Endodermal cell (in vitro differentiated cells): Measurements from ENCODE around the gene ATP5PB. TPM values are rescaled to one million over a fixed set of nuclear protein-coding genes. Genes with fewer than 3 reads are reported as not detected.

ENCODE experiments used
- DNase-seq: peaks from one replicate; pipeline ENCODE4 v3.0.0-alpha.2; 2017
- H3K27ac ChIP-seq: 2 replicates; pipeline ENCODE4 v1.5.1; 2013; ENCODE audit warnings: mild to moderate bottlenecking, low read depth, low read length, moderate library complexity
- H3K27me3 ChIP-seq: 2 replicates; pipeline ENCODE4 v1.6.1; 2013; ENCODE audit warnings: mild to moderate bottlenecking, low read length, moderate library complexity; ENCODE audit not compliant: insufficient read depth, control insufficient read depth, poor library complexity, severe bottlenecking
- H3K36me3 ChIP-seq: 2 replicates; pipeline ENCODE4 v1.7.0; 2013; ENCODE audit warnings: mild to moderate bottlenecking, low read length, moderate library complexity; ENCODE audit not compliant: control insufficient read depth, insufficient read depth
- H3K4me1 ChIP-seq: one replicate; pipeline ENCODE4 v1.7.0; 2013; ENCODE audit warnings: low read length; ENCODE audit not compliant: control insufficient read depth, insufficient read depth
- H3K4me3 ChIP-seq: 2 replicates; pipeline ENCODE4 v1.5.1; 2013; ENCODE audit warnings: mild to moderate bottlenecking, low read length, moderate library complexity
- H3K9ac ChIP-seq: 2 replicates; pipeline ENCODE4 v1.6.1; 2013; ENCODE audit warnings: mild to moderate bottlenecking, low read length, moderate library complexity; ENCODE audit not compliant: poor library complexity, severe bottlenecking; ENCODE audit errors: extremely low read depth
- H3K9me3 ChIP-seq: 2 replicates; pipeline ENCODE4 v1.6.1; 2013; ENCODE audit warnings: mild to moderate bottlenecking, low read length, moderate library complexity; ENCODE audit not compliant: control insufficient read depth
- H3K27ac Mint-ChIP-seq: 2 replicates; pipeline ENCODE4 v1.8.0; 2020; ENCODE audit warnings: mixed read lengths
- H3K27me3 Mint-ChIP-seq: 2 replicates; pipeline ENCODE4 v1.8.0; 2021; ENCODE audit warnings: mild to moderate bottlenecking, mixed read lengths; ENCODE audit not compliant: insufficient read depth
- H3K36me3 Mint-ChIP-seq: 2 replicates; pipeline ENCODE4 v1.8.0; 2020; ENCODE audit warnings: low read depth, mixed read lengths
- H3K4me1 Mint-ChIP-seq: 2 replicates; pipeline ENCODE4 v1.8.0; 2020; ENCODE audit warnings: mixed read lengths
- H3K4me3 Mint-ChIP-seq: 2 replicates; pipeline ENCODE4 v1.8.0; 2020; ENCODE audit warnings: mild to moderate bottlenecking, moderate library complexity, mixed read lengths
- H3K9me3 Mint-ChIP-seq: 2 replicates; pipeline ENCODE4 v1.8.0; 2020; ENCODE audit warnings: mild to moderate bottlenecking, mixed read lengths
- CTCF ChIP-seq: fragments of 200-600 bp; sonication (generic); conservative IDR thresholded peaks from 2 replicates; pipeline ENCODE4 v1.5.0; 2021; ENCODE audit warnings: antibody characterized with exemption, mild to moderate bottlenecking
- WGBS, 2 experiments: methylation state at CpG; one replicate each; pipeline versions ENCODE4 v1.1.5 to v1.1.7; 2013; ENCODE audit warnings: missing lambda C conversion rate in 2 of 2, mixed read lengths in 1 of 2; ENCODE audit not compliant: insufficient coverage in 1 of 2, insufficient read length in 1 of 2; 5-methylcytosine and 5-hydroxymethylcytosine counted together
- total RNA-seq, 2 donors: library from RNA; stranded (reverse); fragmentation: NEBNext Ultra II Directional in 1 of 2; extraction: Animal tissue kit (Norgen Biotek cat#: 25700) in 1 of 2; gene quantifications; 2 replicates in 1 of 2; 3 replicates in 1 of 2; pipeline ENCODE4 v1.2.1, GENCODE V29; 2021

The ATP5PB gene
- total RNA-seq, 2 donors from 2014 or later: 165 to 181 TPM

- peaks cover 5% of the 10 kb centered on the region for H3K4me1 ChIP-seq
- peaks cover 14% of the 10 kb centered on the region for H3K9me3 Mint-ChIP-seq
- no peaks in the 10 kb centered on the region for H3K36me3 Mint-ChIP-seq
- TF ChIP-seq CTCF: no peak
- H3K9me3 ChIP-seq: no peaks in the 10 kb centered on the region
- H3K36me3 ChIP-seq: no peaks in the 10 kb centered on the region
- 90 to 92% methylated on average over 2 to 5 of the region's 5 CpGs for WGBS, 2 experiments
- peaks cover 20% of the 10 kb centered on the region for H3K4me1 Mint-ChIP-seq
- H3K27me3 ChIP-seq: peaks cover 7% of the 10 kb centered on the region
- no peak for DNase-seq
- no peak overlapping the region for H3K4me3 Mint-ChIP-seq
- H3K27ac Mint-ChIP-seq: no peak overlapping the region
- H3K27me3 Mint-ChIP-seq: no peaks in the 10 kb centered on the region
- H3K4me3 ChIP-seq: no peak overlapping the region
- H3K27ac ChIP-seq: no peak overlapping the region
- no peak overlapping the region for H3K9ac ChIP-seq
Measured at GRCh38 chr1:111402083-111402482, 47.2 kb upstream of the ATP5PB start.

GRCh38 chr1:111404588-111404987, 44.7 kb upstream of the ATP5PB start:
- peaks cover 5% of the 10 kb centered on the region for H3K4me1 ChIP-seq
- H3K9ac ChIP-seq: no peak overlapping the region
- peaks cover 7% of the 10 kb centered on the region for H3K27me3 ChIP-seq
- no peaks in the 10 kb centered on the region for H3K36me3 Mint-ChIP-seq
- no peaks in the 10 kb centered on the region for H3K9me3 ChIP-seq
- H3K4me1 Mint-ChIP-seq: peaks cover 26% of the 10 kb centered on the region
- H3K4me3 Mint-ChIP-seq: no peak overlapping the region
- H3K9me3 Mint-ChIP-seq: no peaks in the 10 kb centered on the region
- no peak for DNase-seq
- no peak overlapping the region for H3K4me3 ChIP-seq
- H3K27ac Mint-ChIP-seq: no peak overlapping the region
- WGBS, 2 experiments: 72 to 100% methylated on average over 1 to 4 of the region's 4 CpGs
- H3K27me3 Mint-ChIP-seq: no peaks in the 10 kb centered on the region
- no peaks in the 10 kb centered on the region for H3K36me3 ChIP-seq
- no peak for TF ChIP-seq CTCF
- H3K27ac ChIP-seq: no peak overlapping the region

- Mint-ChIP-seq H3K27ac (no peak overlapping the region), H3K4me3 (no peak overlapping the region), H3K4me1 (peaks cover 22% of the 10 kb centered on the region), H3K36me3 (no peaks in the 10 kb centered on the region), H3K9me3 (peaks cover 1% of the 10 kb centered on the region), H3K27me3 (no peaks in the 10 kb centered on the region)
- Histone ChIP-seq H3K36me3 (no peaks in the 10 kb centered on the region), H3K4me3 (no peak overlapping the region), H3K27ac (no peak overlapping the region), H3K9me3 (no peaks in the 10 kb centered on the region), H3K9ac (no peak overlapping the region), H3K27me3 (peaks cover 7% of the 10 kb centered on the region), H3K4me1 (peaks cover 5% of the 10 kb centered on the region)
- no peak for DNase-seq
- 69% methylated on average over 1 of the region's 2 CpGs; no CpG with 5 or more reads in 1 of the 2 experiments for WGBS, 2 experiments
- no peak for TF ChIP-seq CTCF
Measured at GRCh38 chr1:111406321-111406768, 42.9 kb upstream of the ATP5PB start.
